ENCODE data around the gene SYMPK.
A peak's percentile ranks its signal among the peaks of the same experiment; 100 is the strongest.
"Not testable (repeated sequence)": the region's sequence is repeated elsewhere in the genome, so short reads cannot be mapped to it uniquely, and the experiment has no call there.

Gene SYMPK

GRCh38 chr19:45881909-45882528 is 19.1 kb upstream of the SYMPK start:
- Mint-ChIP-seq H3K9me3 (no peaks in the 10 kb centered on the region), H3K27ac (no peak overlapping the region), H3K36me3 (ENCODE audit: low read depth) (peaks cover 4% of the 10 kb centered on the region), H3K4me1 (ENCODE audit: low read depth) (peaks cover 16% of the 10 kb centered on the region), H3K4me3 (no peak overlapping the region), H3K27me3 (ENCODE audit: low read depth) (no peaks in the 10 kb centered on the region)
- DNase-seq (ENCODE audit: low spot score) = no peak

- H3K27ac Mint-ChIP-seq = no peak overlapping the region
- no peak overlapping the region for H3K4me3 Mint-ChIP-seq
- peaks cover 18% of the 10 kb centered on the region for H3K4me1 Mint-ChIP-seq (ENCODE audit: low read depth)
- H3K27me3 Mint-ChIP-seq (ENCODE audit: low read depth) = no peaks in the 10 kb centered on the region
- peaks cover 4% of the 10 kb centered on the region for H3K36me3 Mint-ChIP-seq (ENCODE audit: low read depth)
- no peaks in the 10 kb centered on the region for H3K9me3 Mint-ChIP-seq
- no peak for DNase-seq (ENCODE audit: low spot score)
These were observed 18.3 kb upstream of the SYMPK start for GRCh38 chr19:45881082-45881908.

- DNase-seq (ENCODE audit: low spot score) = no peak
- Mint-ChIP-seq H3K27ac (no peak overlapping the region), H3K27me3 (ENCODE audit: low read depth) (peaks cover 6% of the 10 kb centered on the region), H3K4me1 (ENCODE audit: low read depth) (peaks cover 21% of the 10 kb centered on the region), H3K4me3 (no peak overlapping the region), H3K36me3 (ENCODE audit: low read depth) (peaks cover 4% of the 10 kb centered on the region), H3K9me3 (no peaks in the 10 kb centered on the region)
These were observed 17.0 kb upstream of the SYMPK start for GRCh38 chr19:45879971-45880370.

- peaks cover 10% of the 10 kb centered on the region for H3K27me3 Mint-ChIP-seq (ENCODE audit: low read depth)
- no peak for DNase-seq (ENCODE audit: low spot score)
- H3K4me3 Mint-ChIP-seq = no peak overlapping the region
- H3K9me3 Mint-ChIP-seq = no peaks in the 10 kb centered on the region
- no peak overlapping the region for H3K27ac Mint-ChIP-seq
- H3K4me1 Mint-ChIP-seq (ENCODE audit: low read depth) = peaks cover 21% of the 10 kb centered on the region
- peaks cover 4% of the 10 kb centered on the region for H3K36me3 Mint-ChIP-seq (ENCODE audit: low read depth)
These were observed 16.1 kb upstream of the SYMPK start for GRCh38 chr19:45879055-45879454.

GRCh38 chr19:45878043-45878794 is 15.3 kb upstream of the SYMPK start:
- no peaks in the 10 kb centered on the region for H3K9me3 Mint-ChIP-seq
- H3K27ac Mint-ChIP-seq = no peak overlapping the region

GRCh38 chr19:45876411-45877197 is 13.7 kb upstream of the SYMPK start:
- peak overlapping the region; percentile 72 for H3K27ac Mint-ChIP-seq

More at GRCh38 chr19:45878043-45878794, 15.3 kb upstream of the SYMPK start:
- H3K36me3 Mint-ChIP-seq (ENCODE audit: low read depth) = peaks cover 2% of the 10 kb centered on the region
- H3K4me1 Mint-ChIP-seq (ENCODE audit: low read depth) = peaks cover 19% of the 10 kb centered on the region
- peaks cover 10% of the 10 kb centered on the region for H3K27me3 Mint-ChIP-seq (ENCODE audit: low read depth)
- no peak overlapping the region for H3K4me3 Mint-ChIP-seq
- DNase-seq (ENCODE audit: low spot score) = peak; percentile 29

GRCh38 chr19:45876161-45876410 is 13.1 kb upstream of the SYMPK start:
- Mint-ChIP-seq H3K36me3 (ENCODE audit: low read depth) (no peaks in the 10 kb centered on the region), H3K27ac (peak overlapping the region; percentile 72), H3K4me1 (ENCODE audit: low read depth) (peaks cover 11% of the 10 kb centered on the region), H3K4me3 (peak overlapping the region; percentile 6), H3K27me3 (ENCODE audit: low read depth) (peaks cover 10% of the 10 kb centered on the region), H3K9me3 (no peaks in the 10 kb centered on the region)
- peak; percentile 56 for DNase-seq (ENCODE audit: low spot score)

More at GRCh38 chr19:45876411-45877197, 13.7 kb upstream of the SYMPK start:
- DNase-seq (ENCODE audit: low spot score) = no peak
- peaks cover 10% of the 10 kb centered on the region for H3K27me3 Mint-ChIP-seq (ENCODE audit: low read depth)
- no peaks in the 10 kb centered on the region for H3K36me3 Mint-ChIP-seq (ENCODE audit: low read depth)
- peak overlapping the region; percentile 6 for H3K4me3 Mint-ChIP-seq
- H3K9me3 Mint-ChIP-seq = no peaks in the 10 kb centered on the region
- H3K4me1 Mint-ChIP-seq (ENCODE audit: low read depth) = peaks cover 14% of the 10 kb centered on the region

GRCh38 chr19:45874620-45874966 is 11.6 kb upstream of the SYMPK start:
- peaks cover 10% of the 10 kb centered on the region for H3K27me3 Mint-ChIP-seq (ENCODE audit: low read depth)
- H3K4me3 Mint-ChIP-seq = no peak overlapping the region
- no peaks in the 10 kb centered on the region for H3K36me3 Mint-ChIP-seq (ENCODE audit: low read depth)
- DNase-seq (ENCODE audit: low spot score) = no peak
- H3K4me1 Mint-ChIP-seq (ENCODE audit: low read depth) = peaks cover 11% of the 10 kb centered on the region
- no peaks in the 10 kb centered on the region for H3K9me3 Mint-ChIP-seq
- H3K27ac Mint-ChIP-seq = no peak overlapping the region

- H3K27me3 Mint-ChIP-seq (ENCODE audit: low read depth) = peaks cover 10% of the 10 kb centered on the region
- H3K4me3 Mint-ChIP-seq = no peak overlapping the region
- H3K27ac Mint-ChIP-seq = no peak overlapping the region
- H3K9me3 Mint-ChIP-seq = no peaks in the 10 kb centered on the region
- H3K36me3 Mint-ChIP-seq (ENCODE audit: low read depth) = no peaks in the 10 kb centered on the region
- DNase-seq (ENCODE audit: low spot score) = no peak
- H3K4me1 Mint-ChIP-seq (ENCODE audit: low read depth) = peaks cover 8% of the 10 kb centered on the region
These were observed 10.3 kb upstream of the SYMPK start for GRCh38 chr19:45873219-45873772.

- no peaks in the 10 kb centered on the region for H3K9me3 Mint-ChIP-seq
- peaks cover 8% of the 10 kb centered on the region for H3K4me1 Mint-ChIP-seq (ENCODE audit: low read depth)
- H3K27me3 Mint-ChIP-seq (ENCODE audit: low read depth) = peaks cover 16% of the 10 kb centered on the region
- H3K36me3 Mint-ChIP-seq (ENCODE audit: low read depth) = no peaks in the 10 kb centered on the region
- H3K4me3 Mint-ChIP-seq = no peak overlapping the region
- no peak overlapping the region for H3K27ac Mint-ChIP-seq
- DNase-seq (ENCODE audit: low spot score) = no peak
These were observed 9.4 kb upstream of the SYMPK start for GRCh38 chr19:45872095-45872919.

GRCh38 chr19:45870798-45871197 is 7.9 kb upstream of the SYMPK start:
- no peak overlapping the region for H3K27ac Mint-ChIP-seq
- no peaks in the 10 kb centered on the region for H3K4me1 Mint-ChIP-seq (ENCODE audit: low read depth)
- peaks cover 18% of the 10 kb centered on the region for H3K27me3 Mint-ChIP-seq (ENCODE audit: low read depth)
- no peak for DNase-seq (ENCODE audit: low spot score)
- H3K4me3 Mint-ChIP-seq = no peak overlapping the region
- H3K36me3 Mint-ChIP-seq (ENCODE audit: low read depth) = no peaks in the 10 kb centered on the region
- H3K9me3 Mint-ChIP-seq = no peaks in the 10 kb centered on the region

- Mint-ChIP-seq H3K27me3 (ENCODE audit: low read depth) (peaks cover 39% of the 10 kb centered on the region), H3K4me1 (ENCODE audit: low read depth) (peaks cover 13% of the 10 kb centered on the region)
- H3K9me3 Mint-ChIP-seq; H3K4me3 Mint-ChIP-seq; H3K36me3 Mint-ChIP-seq (ENCODE audit: low read depth); H3K27ac Mint-ChIP-seq; DNase-seq (ENCODE audit: low spot score): not testable (repeated sequence)
These were observed 4.3 kb upstream of the SYMPK start for GRCh38 chr19:45867241-45867640.

All from T-helper 2 cell treated with Interferon-gamma antibody and Interleukin-4, amounts not matched to agents 5 μg/mL and 100 μg/mL, for 36 hours (primary cell).